Duodenal mucosa (tissue), 2 donors: ENCODE data around the gene TFDP3.

Experiments used
- H3K27ac ChIP-seq: one replicate; pipeline ENCODE4 v1.7.0; 2013; ENCODE audit warnings: low read depth, low read length
- H3K27me3 ChIP-seq, 2 donors: one replicate each; pipeline ENCODE4 v1.7.0; 2013; ENCODE audit warnings: low read length in 2 of 2, control low read depth in 1 of 2; ENCODE audit not compliant: insufficient read depth in 2 of 2, control insufficient read depth in 1 of 2
- H3K36me3 ChIP-seq, 2 donors: one replicate each; pipeline ENCODE4 v1.7.0; 2013; ENCODE audit warnings: low read length in 2 of 2, control low read depth in 1 of 2; ENCODE audit not compliant: insufficient read depth in 2 of 2, control insufficient read depth in 1 of 2
- H3K4me1 ChIP-seq, 2 donors: one replicate each; pipeline ENCODE4 v1.7.0; 2013; ENCODE audit warnings: low read length in 2 of 2, control low read depth in 1 of 2; ENCODE audit not compliant: insufficient read depth in 2 of 2, control insufficient read depth in 1 of 2
- H3K4me3 ChIP-seq, 2 donors: one replicate each; pipeline ENCODE4 v1.7.0; 2013; ENCODE audit warnings: low read length in 2 of 2, low read depth in 1 of 2
- H3K9ac ChIP-seq, 2 donors: one replicate each; pipeline ENCODE4 v1.7.0; 2013; ENCODE audit warnings: low read length in 2 of 2, low read depth in 1 of 2
- H3K9me3 ChIP-seq, 2 donors: one replicate each; pipeline ENCODE4 v1.7.0; 2013; ENCODE audit warnings: low read length in 2 of 2, control low read depth in 1 of 2; ENCODE audit not compliant: control insufficient read depth in 1 of 2

Gene TFDP3

GRCh38 chrX:133218329-133218728 is at the start of gene TFDP3:
Gene TFDP3 (minus strand): TSS chrX:133218354. CDS start chrX:133218259, 95 bp downstream.
- Histone ChIP-seq H3K36me3 (no peaks in the 10 kb centered on the region), H3K9me3 (no peaks in the 10 kb centered on the region), H3K27ac (no peak within 1 kb of the TSS), H3K4me1 (no peaks in the 10 kb centered on the region), H3K27me3 (no peaks in the 10 kb centered on the region), H3K4me3 (no peak within 1 kb of the TSS), H3K9ac (no peak within 1 kb of the TSS)

GRCh38 chrX:133267621-133268020 is 49.5 kb upstream of the TFDP3 start:
- Histone ChIP-seq H3K27me3 (no peaks in the 10 kb centered on the region), H3K36me3 (no peaks in the 10 kb centered on the region), H3K4me3 (no peak overlapping the region), H3K9ac (no peak overlapping the region), H3K9me3 (no peaks in the 10 kb centered on the region), H3K4me1 (no peaks in the 10 kb centered on the region), H3K27ac (no peak overlapping the region)

GRCh38 chrX:133265331-133265730 is 47.2 kb upstream of the TFDP3 start:
- no peaks in the 10 kb centered on the region for H3K9me3 ChIP-seq
- H3K27ac ChIP-seq = no peak overlapping the region
- H3K27me3 ChIP-seq = no peaks in the 10 kb centered on the region
- no peak overlapping the region for H3K9ac ChIP-seq
- H3K36me3 ChIP-seq = no peaks in the 10 kb centered on the region
- H3K4me3 ChIP-seq = no peak overlapping the region
- no peaks in the 10 kb centered on the region for H3K4me1 ChIP-seq

GRCh38 chrX:133258481-133258880 is 40.3 kb upstream of the TFDP3 start:
- Histone ChIP-seq H3K27me3 (no peaks in the 10 kb centered on the region), H3K9me3 (no peaks in the 10 kb centered on the region), H3K36me3 (no peaks in the 10 kb centered on the region), H3K4me3 (no peak overlapping the region), H3K9ac (no peak overlapping the region), H3K4me1 (no peaks in the 10 kb centered on the region), H3K27ac (no peak overlapping the region)

GRCh38 chrX:133254666-133255065 is 36.5 kb upstream of the TFDP3 start:
- no peaks in the 10 kb centered on the region for H3K36me3 ChIP-seq
- no peak overlapping the region for H3K4me3 ChIP-seq
- H3K27me3 ChIP-seq = no peaks in the 10 kb centered on the region
- no peak overlapping the region for H3K9ac ChIP-seq
- no peak overlapping the region for H3K27ac ChIP-seq
- no peaks in the 10 kb centered on the region for H3K4me1 ChIP-seq
- H3K9me3 ChIP-seq = no peaks in the 10 kb centered on the region

GRCh38 chrX:133251204-133251603 is 33.0 kb upstream of the TFDP3 start:
- Histone ChIP-seq H3K9ac (no peak overlapping the region), H3K27me3 (no peaks in the 10 kb centered on the region), H3K36me3 (no peaks in the 10 kb centered on the region), H3K4me1 (no peaks in the 10 kb centered on the region), H3K27ac (no peak overlapping the region), H3K9me3 (peaks cover 0 to 11% of the 10 kb centered on the region in 2 donors), H3K4me3 (no peak overlapping the region)

- no peak overlapping the region for H3K9ac ChIP-seq
- no peak overlapping the region for H3K27ac ChIP-seq
- H3K9me3 ChIP-seq = peaks cover 0 to 11% of the 10 kb centered on the region in 2 donors
- no peaks in the 10 kb centered on the region for H3K36me3 ChIP-seq
- no peaks in the 10 kb centered on the region for H3K27me3 ChIP-seq
- H3K4me1 ChIP-seq = no peaks in the 10 kb centered on the region
- H3K4me3 ChIP-seq = no peak overlapping the region
Measured at GRCh38 chrX:133250184-133251100, 32.3 kb upstream of the TFDP3 start.

GRCh38 chrX:133249266-133250058 is 31.3 kb upstream of the TFDP3 start:
- H3K4me1 ChIP-seq = no peaks in the 10 kb centered on the region
- H3K4me3 ChIP-seq = no peak overlapping the region
- H3K27ac ChIP-seq = no peak overlapping the region
- H3K36me3 ChIP-seq = no peaks in the 10 kb centered on the region
- H3K9ac ChIP-seq = no peak overlapping the region
- H3K27me3 ChIP-seq = no peaks in the 10 kb centered on the region
- H3K9me3 ChIP-seq = peaks cover 0 to 11% of the 10 kb centered on the region in 2 donors

GRCh38 chrX:133248177-133248576 is 30.0 kb upstream of the TFDP3 start:
- no peaks in the 10 kb centered on the region for H3K4me1 ChIP-seq
- H3K9ac ChIP-seq = no peak overlapping the region
- no peak overlapping the region for H3K27ac ChIP-seq
- H3K27me3 ChIP-seq = no peaks in the 10 kb centered on the region
- no peak overlapping the region for H3K4me3 ChIP-seq
- H3K36me3 ChIP-seq = no peaks in the 10 kb centered on the region
- peaks cover 0 to 11% of the 10 kb centered on the region in 2 donors for H3K9me3 ChIP-seq

- Histone ChIP-seq H3K9ac (no peak overlapping the region), H3K27me3 (no peaks in the 10 kb centered on the region), H3K27ac (no peak overlapping the region), H3K4me1 (no peaks in the 10 kb centered on the region), H3K9me3 (peaks cover 0 to 11% of the 10 kb centered on the region in 2 donors), H3K4me3 (no peak overlapping the region), H3K36me3 (no peaks in the 10 kb centered on the region)
Measured at GRCh38 chrX:133246921-133247320, 28.8 kb upstream of the TFDP3 start.
